ENCODE measurements around the gene ZNF598. TPM values are rescaled to one million over a fixed set of nuclear protein-coding genes. Genes with fewer than 3 reads are reported as not detected.

Gene ZNF598
- total RNA-seq, 1 donor from 2014 or later, result 46.0 TPM

- Histone ChIP-seq H3K4me3 (ENCODE audit: insufficient read depth, low read depth, low read length) (peak overlapping the region; percentile 75), H3K79me2 (ENCODE audit: insufficient read depth, low read length) (peaks cover 62% of the 10 kb centered on the region), H4K20me1 (ENCODE audit: insufficient read depth, low read length) (peaks cover 17% of the 10 kb centered on the region), H3K36me3 (ENCODE audit: insufficient read depth, low read length) (no peaks in the 10 kb centered on the region), H3K27me3 (ENCODE audit: insufficient read depth, low read length) (no peaks in the 10 kb centered on the region), H3K4me1 (ENCODE audit: insufficient read depth, low read length) (peaks cover 55% of the 10 kb centered on the region), H3K9me3 (ENCODE audit: insufficient read depth, low read depth, low read length) (no peaks in the 10 kb centered on the region), H3K9ac (ENCODE audit: low read length) (peak overlapping the region; percentile 89), H3K27ac (ENCODE audit: low read depth, low read length) (peak overlapping the region; percentile 95), H3K4me2 (ENCODE audit: low read length) (peak overlapping the region; percentile 99), H2AFZ (ENCODE audit: low read depth, low read length) (peak overlapping the region; percentile 65)
- Mint-ChIP-seq H3K4me1 (ENCODE audit: low read depth, unreplicated experiment) (peaks cover 14% of the 10 kb centered on the region), H3K4me3 (ENCODE audit: unreplicated experiment) (no peak overlapping the region), H3K9me3 (ENCODE audit: unreplicated experiment) (no peaks in the 10 kb centered on the region), H3K36me3 (ENCODE audit: low read depth, unreplicated experiment) (no peaks in the 10 kb centered on the region), H3K27ac (ENCODE audit: unreplicated experiment) (peak overlapping the region; percentile 62), H3K27me3 (ENCODE audit: low read depth, unreplicated experiment) (no peaks in the 10 kb centered on the region)
- FAIRE-seq (no peak), DNase-seq (ENCODE audit: low read depth) (peak; percentile 59)
- TF ChIP-seq EZH2 (IDR thresholded peaks at IDR 0.05; ENCODE audit: insufficient read depth, low read length), result no peak
- TF ChIP-seq, protein P1, sequence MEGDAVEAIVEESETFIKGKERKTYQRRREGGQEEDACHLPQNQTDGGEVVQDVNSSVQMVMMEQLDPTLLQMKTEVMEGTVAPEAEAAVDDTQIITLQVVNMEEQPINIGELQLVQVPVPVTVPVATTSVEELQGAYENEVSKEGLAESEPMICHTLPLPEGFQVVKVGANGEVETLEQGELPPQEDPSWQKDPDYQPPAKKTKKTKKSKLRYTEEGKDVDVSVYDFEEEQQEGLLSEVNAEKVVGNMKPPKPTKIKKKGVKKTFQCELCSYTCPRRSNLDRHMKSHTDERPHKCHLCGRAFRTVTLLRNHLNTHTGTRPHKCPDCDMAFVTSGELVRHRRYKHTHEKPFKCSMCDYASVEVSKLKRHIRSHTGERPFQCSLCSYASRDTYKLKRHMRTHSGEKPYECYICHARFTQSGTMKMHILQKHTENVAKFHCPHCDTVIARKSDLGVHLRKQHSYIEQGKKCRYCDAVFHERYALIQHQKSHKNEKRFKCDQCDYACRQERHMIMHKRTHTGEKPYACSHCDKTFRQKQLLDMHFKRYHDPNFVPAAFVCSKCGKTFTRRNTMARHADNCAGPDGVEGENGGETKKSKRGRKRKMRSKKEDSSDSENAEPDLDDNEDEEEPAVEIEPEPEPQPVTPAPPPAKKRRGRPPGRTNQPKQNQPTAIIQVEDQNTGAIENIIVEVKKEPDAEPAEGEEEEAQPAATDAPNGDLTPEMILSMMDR (IDR thresholded peaks at IDR 0.05; ENCODE audit: insufficient read depth, low read depth, low read length), result no peak
Observed at GRCh38 chr16:2033057-2033908, 23.7 kb upstream of the ZNF598 start.

DNA sequence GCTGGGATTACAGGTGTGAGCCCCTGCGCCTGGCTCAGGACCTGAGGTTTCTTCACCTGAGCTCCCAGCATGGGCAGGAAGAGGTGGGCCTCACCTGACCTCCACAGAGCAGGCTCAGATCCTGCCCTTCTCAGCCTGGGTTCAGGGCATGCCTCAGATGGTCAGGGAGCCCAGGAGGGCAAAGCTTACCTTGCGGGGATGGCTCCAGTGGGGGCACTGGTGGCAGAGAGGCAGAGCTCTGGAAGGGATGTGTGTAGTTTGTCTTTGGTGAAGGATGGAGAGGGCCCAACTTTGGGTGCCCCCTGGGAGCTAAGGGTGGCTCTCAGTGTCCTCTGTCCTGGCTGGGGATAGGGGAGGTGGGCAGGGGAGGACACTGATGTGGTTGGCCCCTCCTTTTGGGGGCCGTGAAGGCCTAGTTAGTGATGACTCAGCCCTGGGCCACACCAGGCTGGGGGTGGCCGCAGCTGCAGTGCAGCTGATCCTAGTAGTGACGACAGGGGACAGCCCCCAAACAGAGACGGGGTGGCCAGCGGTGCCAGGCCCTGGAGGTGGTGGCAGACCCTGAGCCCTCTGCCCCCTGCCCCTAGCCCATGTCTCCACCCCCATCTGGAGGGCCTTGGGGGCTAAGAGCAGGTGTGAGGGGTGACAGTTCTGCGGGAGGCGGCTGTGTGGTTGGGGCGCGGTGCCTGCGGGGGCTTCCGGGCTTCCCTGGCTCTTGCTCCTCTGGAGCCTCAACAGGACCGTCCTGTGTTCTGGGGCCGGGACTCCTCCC is 22.9 kb upstream of the ZNF598 start:
- Histone ChIP-seq H3K9ac (ENCODE audit: low read length) (peak overlapping the region; percentile 89), H3K4me3 (ENCODE audit: insufficient read depth, low read depth, low read length) (no peak overlapping the region), H3K4me2 (ENCODE audit: low read length) (peak overlapping the region; percentile 99), H3K9me3 (ENCODE audit: insufficient read depth, low read depth, low read length) (no peaks in the 10 kb centered on the region), H4K20me1 (ENCODE audit: insufficient read depth, low read length) (peaks cover 25% of the 10 kb centered on the region), H3K27me3 (ENCODE audit: insufficient read depth, low read length) (no peaks in the 10 kb centered on the region), H3K36me3 (ENCODE audit: insufficient read depth, low read length) (no peaks in the 10 kb centered on the region), H2AFZ (ENCODE audit: low read depth, low read length) (no peak overlapping the region), H3K27ac (ENCODE audit: low read depth, low read length) (peak overlapping the region; percentile 95), H3K79me2 (ENCODE audit: insufficient read depth, low read length) (peaks cover 66% of the 10 kb centered on the region), H3K4me1 (ENCODE audit: insufficient read depth, low read length) (peaks cover 53% of the 10 kb centered on the region)
- no peak for FAIRE-seq
- no peak overlapping the region for H3K27ac Mint-ChIP-seq (ENCODE audit: unreplicated experiment)
- DNase-seq (ENCODE audit: low read depth), result peak; percentile 27
- peaks cover 18% of the 10 kb centered on the region for H3K4me1 Mint-ChIP-seq (ENCODE audit: low read depth, unreplicated experiment)
- H3K9me3 Mint-ChIP-seq (ENCODE audit: unreplicated experiment), result no peaks in the 10 kb centered on the region
- peak overlapping the region; percentile 62 for H3K4me3 Mint-ChIP-seq (ENCODE audit: unreplicated experiment)
- TF ChIP-seq, protein P1 (IDR thresholded peaks at IDR 0.05; ENCODE audit: insufficient read depth, low read depth, low read length), result no peak
- TF ChIP-seq EZH2 (IDR thresholded peaks at IDR 0.05; ENCODE audit: insufficient read depth, low read length), result no peak
- no peaks in the 10 kb centered on the region for H3K36me3 Mint-ChIP-seq (ENCODE audit: low read depth, unreplicated experiment)
- H3K27me3 Mint-ChIP-seq (ENCODE audit: low read depth, unreplicated experiment), result no peaks in the 10 kb centered on the region

Data from astrocyte (in vitro differentiated cells and primary cell).